ENCODE measurements around the gene YTHDC2. TPM values are rescaled to one million over a fixed set of nuclear protein-coding genes. Genes with fewer than 3 reads are reported as not detected.

YTHDC2 gene
- total and polyA plus RNA-seq, 2 of the 13 experiments (the other 11 are each of a cell fraction or from before 2014, with no cell fraction given), result 6.7 to 17.8 TPM

- peak; percentile 69; the same call in 1 of the 2 replicates for TF ChIP-seq HES4 (CRISPR knock-in tag; IDR thresholded peaks at IDR 0.05; ENCODE audit: borderline replicate concordance)
- TF ChIP-seq NFE2L1 (CRISPR knock-in tag; IDR thresholded peaks at IDR 0.05; ENCODE audit: borderline replicate concordance), result no peak
- TF ChIP-seq, protein P1, sequence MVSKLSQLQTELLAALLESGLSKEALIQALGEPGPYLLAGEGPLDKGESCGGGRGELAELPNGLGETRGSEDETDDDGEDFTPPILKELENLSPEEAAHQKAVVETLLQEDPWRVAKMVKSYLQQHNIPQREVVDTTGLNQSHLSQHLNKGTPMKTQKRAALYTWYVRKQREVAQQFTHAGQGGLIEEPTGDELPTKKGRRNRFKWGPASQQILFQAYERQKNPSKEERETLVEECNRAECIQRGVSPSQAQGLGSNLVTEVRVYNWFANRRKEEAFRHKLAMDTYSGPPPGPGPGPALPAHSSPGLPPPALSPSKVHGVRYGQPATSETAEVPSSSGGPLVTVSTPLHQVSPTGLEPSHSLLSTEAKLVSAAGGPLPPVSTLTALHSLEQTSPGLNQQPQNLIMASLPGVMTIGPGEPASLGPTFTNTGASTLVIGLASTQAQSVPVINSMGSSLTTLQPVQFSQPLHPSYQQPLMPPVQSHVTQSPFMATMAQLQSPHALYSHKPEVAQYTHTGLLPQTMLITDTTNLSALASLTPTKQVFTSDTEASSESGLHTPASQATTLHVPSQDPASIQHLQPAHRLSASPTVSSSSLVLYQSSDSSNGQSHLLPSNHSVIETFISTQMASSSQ (IDR thresholded peaks at IDR 0.05; ENCODE audit: low read depth), result no peak
- TF ChIP-seq, protein P1 (CRISPR knock-in tag; IDR thresholded peaks at IDR 0.05; ENCODE audit: borderline replicate concordance), result peak; percentile 63
- TF ChIP-seq ZNF510 (CRISPR knock-in tag; IDR thresholded peaks at IDR 0.05; ENCODE audit: low read depth), result peak; percentile 83; the same call in 1 of the 2 replicates
- TF ChIP-seq SMYD3 (CRISPR knock-in tag; IDR thresholded peaks at IDR 0.05), result peak; percentile 46
- TF ChIP-seq FOXC1 (CRISPR knock-in tag; IDR thresholded peaks at IDR 0.05; ENCODE audit: borderline replicate concordance), result peak; percentile 95
- TF ChIP-seq RNF2 (conservative IDR thresholded peaks at IDR 0.05; ENCODE audit: low read depth), result peak; percentile 24; the same call in 1 of the 2 replicates
- TF ChIP-seq ISL2 (CRISPR knock-in tag; IDR thresholded peaks at IDR 0.05), result peak; percentile 73
- 0 out of 2 replicates have a peak, but pooled peaks have one; percentile 28 for TF ChIP-seq ZNF557 (CRISPR knock-in tag; IDR thresholded peaks at IDR 0.05)
- 0 out of 2 replicates have a peak, but pooled peaks have one; percentile 40 for TF ChIP-seq ZBTB7A (CRISPR knock-in tag; IDR thresholded peaks at IDR 0.05)
- peak; percentile 86 for TF ChIP-seq GATAD1 (CRISPR knock-in tag; IDR thresholded peaks at IDR 0.05)
- TF ChIP-seq ARNT2 (CRISPR knock-in tag; IDR thresholded peaks at IDR 0.05; ENCODE audit: low read depth), result peak; percentile 55; the same call in 1 of the 2 replicates
- TF ChIP-seq POGZ (CRISPR knock-in tag; IDR thresholded peaks at IDR 0.05), result peak; percentile 70; the same call in 1 of the 2 replicates
- peak; percentile 14 for TF ChIP-seq ZNF781 (CRISPR knock-in tag; IDR thresholded peaks at IDR 0.05; ENCODE audit: borderline replicate concordance, not compliant biosample characterization)
- TF ChIP-seq FIP1L1 (IDR thresholded peaks at IDR 0.05; ENCODE audit: borderline replicate concordance, insufficient read depth, low read depth, low read length), result no peak
- peak; percentile 75; the same call in 1 of the 2 replicates for TF ChIP-seq ZNF670 (CRISPR knock-in tag; IDR thresholded peaks at IDR 0.05; ENCODE audit: borderline replicate concordance)
- TF ChIP-seq ZNF724P (CRISPR knock-in tag; IDR thresholded peaks at IDR 0.05; ENCODE audit: borderline replicate concordance), result no peak
- peak; percentile 48; the same call in 1 of the 2 replicates for TF ChIP-seq ZBTB3 (CRISPR knock-in tag; IDR thresholded peaks at IDR 0.05; ENCODE audit: borderline replicate concordance, low read depth)
- TF ChIP-seq ERF (CRISPR knock-in tag; IDR thresholded peaks at IDR 0.05), result peak; percentile 88; the same call in 1 of the 2 replicates
Measured at GRCh38 chr5:113513384-113514288, at the start of gene YTHDC2 (continued).

Measured in HepG2 (cell line).